Measurements from ENCODE around the gene LUZP4.

DNA sequence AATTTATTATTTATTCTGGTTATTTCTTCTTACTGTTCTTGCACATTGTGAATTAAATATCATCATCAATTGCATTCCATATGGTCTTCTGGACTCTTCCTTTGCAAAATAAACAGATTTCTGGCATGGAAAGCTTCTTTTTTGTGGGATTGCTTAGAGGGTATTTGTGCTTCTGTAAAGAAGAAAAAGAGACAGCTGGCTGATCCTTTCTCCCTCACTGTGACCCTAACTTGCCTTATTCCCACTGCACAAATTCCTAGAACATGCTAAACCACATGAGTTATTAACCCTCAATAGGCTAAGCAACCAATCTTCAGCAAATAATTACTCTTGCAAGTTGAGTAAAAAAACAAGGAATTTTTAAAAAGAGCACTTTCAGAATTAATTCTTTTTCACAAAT is 31.8 kb upstream of the LUZP4 start:
- TF ChIP-seq NR2F6 (IDR thresholded peaks at IDR 0.05) (no peak), NR2F6 (CRISPR knock-in tag; IDR thresholded peaks at IDR 0.05) (no peak), HDAC2 (CRISPR knock-in tag; IDR thresholded peaks at IDR 0.05) (no peak), EZH2 (conservative IDR thresholded peaks at IDR 0.05; ENCODE audit: low read depth, low read length) (no peak)
- TF ChIP-seq, protein P1, sequence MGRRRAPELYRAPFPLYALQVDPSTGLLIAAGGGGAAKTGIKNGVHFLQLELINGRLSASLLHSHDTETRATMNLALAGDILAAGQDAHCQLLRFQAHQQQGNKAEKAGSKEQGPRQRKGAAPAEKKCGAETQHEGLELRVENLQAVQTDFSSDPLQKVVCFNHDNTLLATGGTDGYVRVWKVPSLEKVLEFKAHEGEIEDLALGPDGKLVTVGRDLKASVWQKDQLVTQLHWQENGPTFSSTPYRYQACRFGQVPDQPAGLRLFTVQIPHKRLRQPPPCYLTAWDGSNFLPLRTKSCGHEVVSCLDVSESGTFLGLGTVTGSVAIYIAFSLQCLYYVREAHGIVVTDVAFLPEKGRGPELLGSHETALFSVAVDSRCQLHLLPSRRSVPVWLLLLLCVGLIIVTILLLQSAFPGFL (CRISPR knock-in tag; IDR thresholded peaks at IDR 0.05): no peak
